Measurements from ENCODE around the gene ROBO4. TPM values are rescaled to one million over a fixed set of nuclear protein-coding genes. Genes with fewer than 3 reads are reported as not detected.

ROBO4 gene
- total and polyA plus RNA-seq, 2 of the 13 experiments (the other 11 are each of a cell fraction or from before 2014, with no cell fraction given), result 0.07 to 1.1 TPM

- peak; percentile 9; the same call in 1 of the 2 replicates for TF ChIP-seq ZNF687 (CRISPR knock-in tag; IDR thresholded peaks at IDR 0.05)
- TF ChIP-seq ZNF501 (CRISPR knock-in tag; IDR thresholded peaks at IDR 0.05), result no peak
- no peak for TF ChIP-seq SMC3 (IDR thresholded peaks at IDR 0.05; ENCODE audit: low read length)
- TF ChIP-seq SP1 (IDR thresholded peaks at IDR 0.05), result no peak
- no peak for TF ChIP-seq SP1 (CRISPR knock-in tag; IDR thresholded peaks at IDR 0.05)
- TF ChIP-seq CREBL2 (CRISPR knock-in tag; IDR thresholded peaks at IDR 0.05; ENCODE audit: borderline replicate concordance), result no peak
- in situ Hi-C loops (cut with HindIII; ENCODE audit: extremely low pct_ligation_motif_present, low pct_unique_long_range_greater_than_20kb), result no loop called here
- no peak for FAIRE-seq
- Histone ChIP-seq H3K9ac (ENCODE audit: insufficient read depth, low read depth, low read length) (no peak overlapping the region; the same call in 1 of the 2 replicates), H3K79me2 (ENCODE audit: insufficient read depth, low read length) (peaks cover 28% of the 10 kb centered on the region), H3K36me3 (replicated peaks in 1 of 2; ENCODE audit: control insufficient read depth in 1 of 2, insufficient read depth in 2 of 2, low read length in 2 of 2) (no peaks in the 10 kb centered on the region), H3K9me3 (ENCODE audit: low read length) (no peaks in the 10 kb centered on the region), H3K4me3 (replicated peaks in 1 of 3; ENCODE audit: insufficient read depth in 1 of 3, low read depth in 2 of 3, low read length in 3 of 3) (no peak overlapping the region), H3K27me3 (ENCODE audit: control insufficient read depth in 1 of 2, insufficient read depth in 2 of 2, low read length in 2 of 2) (no peaks in the 10 kb centered on the region; a peak in 1 of 5 replicates), H3K4me1 (ENCODE audit: insufficient read depth, low read length) (peaks cover 87% of the 10 kb centered on the region), H2AFZ (ENCODE audit: low read length) (no peak overlapping the region), H3K4me2 (ENCODE audit: low read depth, low read length) (no peak overlapping the region), H3K27ac (ENCODE audit: extremely low read length, insufficient read depth, low read length) (peak overlapping the region; percentile 90), H4K20me1 (ENCODE audit: insufficient read depth, low read length) (no peaks in the 10 kb centered on the region)
- no TSS peak for BruUV-seq (replicated peaks)
- intact Hi-C loops (cut with micrococcal nuclease; ENCODE audit: unreplicated experiment), result loop anchor here (5.0 kb wide), 2 partner anchors 37 to 317 kb away; partner anchors contain the start of gene TBRG1
- no peak for DNase-seq (ENCODE audit: low spot score)
- WGBS (ENCODE audit: low lambda C conversion rate), result 98% methylated on average over 6 of the region's 6 CpGs
- ATAC-seq, result no peak
- POLR2A ChIA-PET, result interaction anchor here (1.3 to 5.8 kb wide), 3 partner anchors 13 to 173 kb away, joined by 3 to 61 read pairs (median 5); partner anchors contain the start of genes CCDC15, ROBO4 and TMEM218
- CTCF ChIA-PET (ENCODE audit: low intra/inter-chr PET ratio, low total read pairs), result no interaction called here
Measured at GRCh38 chr11:124938970-124939369, 41.3 kb upstream of the ROBO4 start.

Measured in HepG2 (cell line).